ENCODE measurements around the gene SPATA20. TPM values are rescaled to one million over a fixed set of nuclear protein-coding genes. Genes with fewer than 3 reads are reported as not detected.

SPATA20 gene
- total RNA-seq, 2 experiments from 2014 or later: 3.9 to 6.2 TPM

GRCh38 chr17:50513495-50513894, 33.5 kb upstream of the SPATA20 start:
- ChIA-PET CTCF (interaction anchor here (0.6 to 1.2 kb wide), 2 partner anchors 12 to 31 kb away, joined by 3 to 4 read pairs; no protein-coding TSS in a partner anchor), POLR2A (no interaction called here)
- DNase-seq: no peak
- no peaks in the 10 kb centered on the region for H3K9me3 Mint-ChIP-seq
- no peak overlapping the region for H3K4me3 Mint-ChIP-seq
- no peaks in the 10 kb centered on the region for H3K36me3 Mint-ChIP-seq (ENCODE audit: low read depth)
- H3K27me3 Mint-ChIP-seq: no peaks in the 10 kb centered on the region
- H3K4me1 Mint-ChIP-seq: peaks cover 45% of the 10 kb centered on the region
- H3K27ac Mint-ChIP-seq: no peak overlapping the region

- POLR2A ChIA-PET: no interaction called here
- Mint-ChIP-seq H3K27ac (no peak overlapping the region), H3K27me3 (no peaks in the 10 kb centered on the region), H3K9me3 (no peaks in the 10 kb centered on the region), H3K4me3 (no peak overlapping the region), H3K36me3 (ENCODE audit: low read depth) (no peaks in the 10 kb centered on the region), H3K4me1 (peaks cover 38% of the 10 kb centered on the region)
- no peak for DNase-seq
- CTCF ChIA-PET: interaction anchor here (1.0 to 1.6 kb wide), 3 partner anchors 11 to 28 kb away, joined by 3 to 4 read pairs (median 3); no protein-coding TSS in a partner anchor
These were observed 32.6 kb upstream of the SPATA20 start for GRCh38 chr17:50514388-50514787.

GRCh38 chr17:50514936-50515702, 31.9 kb upstream of the SPATA20 start:
- H3K27me3 Mint-ChIP-seq: no peaks in the 10 kb centered on the region
- no peak overlapping the region for H3K4me3 Mint-ChIP-seq
- no peaks in the 10 kb centered on the region for H3K36me3 Mint-ChIP-seq (ENCODE audit: low read depth)
- no peaks in the 10 kb centered on the region for H3K9me3 Mint-ChIP-seq
- ChIA-PET CTCF (interaction anchor here (1.0 to 1.6 kb wide), 3 partner anchors 10 to 27 kb away, joined by 3 to 4 read pairs (median 3); no protein-coding TSS in a partner anchor), POLR2A (no interaction called here)
- H3K27ac Mint-ChIP-seq: no peak overlapping the region
- peaks cover 31% of the 10 kb centered on the region for H3K4me1 Mint-ChIP-seq
- no peak for DNase-seq

GRCh38 chr17:50517011-50517410, 30.0 kb upstream of the SPATA20 start:
- POLR2A ChIA-PET: no interaction called here
- H3K27ac Mint-ChIP-seq: peak overlapping the region; percentile 43
- H3K9me3 Mint-ChIP-seq: no peaks in the 10 kb centered on the region
- H3K4me3 Mint-ChIP-seq: no peak overlapping the region
- H3K4me1 Mint-ChIP-seq: peaks cover 15% of the 10 kb centered on the region
- H3K27me3 Mint-ChIP-seq: no peaks in the 10 kb centered on the region
- DNase-seq: no peak
- CTCF ChIA-PET: interaction anchor here (0.5 to 1.3 kb wide), 3 partner anchors 12 to 188 kb away, joined by 3 to 5 read pairs (median 5); no protein-coding TSS in a partner anchor
- H3K36me3 Mint-ChIP-seq (ENCODE audit: low read depth): no peaks in the 10 kb centered on the region

GRCh38 chr17:50517504-50518383, 29.2 kb upstream of the SPATA20 start:
- DNase-seq: no peak
- Mint-ChIP-seq H3K4me3 (no peak overlapping the region), H3K4me1 (peaks cover 12% of the 10 kb centered on the region), H3K27me3 (no peaks in the 10 kb centered on the region), H3K27ac (peak overlapping the region; percentile 15), H3K36me3 (ENCODE audit: low read depth) (no peaks in the 10 kb centered on the region), H3K9me3 (no peaks in the 10 kb centered on the region)
- POLR2A ChIA-PET: no interaction called here
- CTCF ChIA-PET: interaction anchor here (1.3 to 1.5 kb wide), 2 partner anchors 9 to 24 kb away, joined by 4 to 5 read pairs; no protein-coding TSS in a partner anchor

- H3K4me3 Mint-ChIP-seq: no peak overlapping the region
- ChIA-PET CTCF (interaction anchor here (1.5 kb wide), 1 partner anchor 9 kb away, joined by 4 read pairs; no protein-coding TSS in a partner anchor), POLR2A (no interaction called here)
- H3K9me3 Mint-ChIP-seq: no peaks in the 10 kb centered on the region
- no peaks in the 10 kb centered on the region for H3K27me3 Mint-ChIP-seq
- DNase-seq: no peak
- H3K36me3 Mint-ChIP-seq (ENCODE audit: low read depth): no peaks in the 10 kb centered on the region
- no peak overlapping the region for H3K27ac Mint-ChIP-seq
- peaks cover 12% of the 10 kb centered on the region for H3K4me1 Mint-ChIP-seq
These were observed 28.5 kb upstream of the SPATA20 start for GRCh38 chr17:50518384-50519023.

GRCh38 chr17:50519141-50519834, 27.7 kb upstream of the SPATA20 start:
- DNase-seq: no peak
- Mint-ChIP-seq H3K27ac (no peak overlapping the region), H3K9me3 (no peaks in the 10 kb centered on the region), H3K36me3 (ENCODE audit: low read depth) (no peaks in the 10 kb centered on the region), H3K27me3 (no peaks in the 10 kb centered on the region), H3K4me1 (peaks cover 12% of the 10 kb centered on the region), H3K4me3 (no peak overlapping the region)
- CTCF ChIA-PET: interaction anchor here (0.5 to 1.5 kb wide), 2 partner anchors 8 to 10 kb away, joined by 3 to 4 read pairs; no protein-coding TSS in a partner anchor
- POLR2A ChIA-PET: no interaction called here

GRCh38 chr17:50520483-50520882, 26.5 kb upstream of the SPATA20 start:
- Mint-ChIP-seq H3K27ac (no peak overlapping the region), H3K4me1 (peaks cover 12% of the 10 kb centered on the region), H3K27me3 (no peaks in the 10 kb centered on the region), H3K4me3 (no peak overlapping the region), H3K9me3 (no peaks in the 10 kb centered on the region), H3K36me3 (ENCODE audit: low read depth) (no peaks in the 10 kb centered on the region)
- DNase-seq: no peak
- CTCF ChIA-PET: interaction anchor here (0.6 to 1.7 kb wide), 3 partner anchors 9 to 44 kb away, joined by 3 to 5 read pairs (median 5); partner anchors contain the start of gene RSAD1
- POLR2A ChIA-PET: no interaction called here

- ChIA-PET POLR2A (no interaction called here), CTCF (interaction anchor here (0.8 to 2.1 kb wide), 4 partner anchors 10 to 124 kb away, joined by 3 to 5 read pairs (median 4); partner anchors contain the start of genes LRRC59 and RSAD1)
- no peak overlapping the region for H3K27ac Mint-ChIP-seq
- peaks cover 12% of the 10 kb centered on the region for H3K4me1 Mint-ChIP-seq
- H3K4me3 Mint-ChIP-seq: no peak overlapping the region
- no peak for DNase-seq
- no peaks in the 10 kb centered on the region for H3K9me3 Mint-ChIP-seq
- no peaks in the 10 kb centered on the region for H3K36me3 Mint-ChIP-seq (ENCODE audit: low read depth)
- H3K27me3 Mint-ChIP-seq: no peaks in the 10 kb centered on the region
These were observed 25.5 kb upstream of the SPATA20 start for GRCh38 chr17:50521514-50521913.

GRCh38 chr17:50522766-50523165, 24.2 kb upstream of the SPATA20 start:
- no peak overlapping the region for H3K4me3 Mint-ChIP-seq
- H3K36me3 Mint-ChIP-seq (ENCODE audit: low read depth): no peaks in the 10 kb centered on the region
- CTCF ChIA-PET: interaction anchor here (1.0 to 2.1 kb wide), 2 partner anchors 9 to 22 kb away, joined by 3 to 4 read pairs; no protein-coding TSS in a partner anchor
- H3K27me3 Mint-ChIP-seq: no peaks in the 10 kb centered on the region
- no peak overlapping the region for H3K27ac Mint-ChIP-seq
- no peaks in the 10 kb centered on the region for H3K9me3 Mint-ChIP-seq
- no peaks in the 10 kb centered on the region for H3K4me1 Mint-ChIP-seq
- no peak for DNase-seq
- POLR2A ChIA-PET: no interaction called here

- H3K36me3 Mint-ChIP-seq (ENCODE audit: low read depth): no peaks in the 10 kb centered on the region
- POLR2A ChIA-PET: no interaction called here
These were observed 23.8 kb upstream of the SPATA20 start for GRCh38 chr17:50523208-50523607.

GRCh38 chr17:50524838-50525237, 22.1 kb upstream of the SPATA20 start:
- no peaks in the 10 kb centered on the region for H3K4me1 Mint-ChIP-seq
- ChIA-PET POLR2A (no interaction called here), CTCF (interaction anchor here (0.6 to 1.6 kb wide), 5 partner anchors 8 to 746 kb away, joined by 3 to 5 read pairs (median 4); no protein-coding TSS in a partner anchor)
- no peaks in the 10 kb centered on the region for H3K9me3 Mint-ChIP-seq
- DNase-seq: no peak
- H3K36me3 Mint-ChIP-seq (ENCODE audit: low read depth): no peaks in the 10 kb centered on the region
- H3K4me3 Mint-ChIP-seq: no peak overlapping the region
- H3K27me3 Mint-ChIP-seq: peaks cover 7% of the 10 kb centered on the region
- no peak overlapping the region for H3K27ac Mint-ChIP-seq

More at GRCh38 chr17:50523208-50523607, 23.8 kb upstream of the SPATA20 start:
- no peak overlapping the region for H3K27ac Mint-ChIP-seq
- no peaks in the 10 kb centered on the region for H3K9me3 Mint-ChIP-seq
- no peak overlapping the region for H3K4me3 Mint-ChIP-seq
- no peak for DNase-seq
- H3K4me1 Mint-ChIP-seq: no peaks in the 10 kb centered on the region
- no peaks in the 10 kb centered on the region for H3K27me3 Mint-ChIP-seq
- CTCF ChIA-PET: interaction anchor here (1.0 kb wide), 1 partner anchor 22 kb away, joined by 3 read pairs; no protein-coding TSS in a partner anchor

Measured in activated CD4-positive, alpha-beta T cell treated with anti-CD3 and anti-CD28 coated beads, Interleukin-2, amount 10 ng/mL, durations not matched to agents 7 days and 5 days (primary cell).